Adrenal gland (tissue), 12 donors: ENCODE results near the gene EFL1. TPM values are rescaled to one million over a fixed set of nuclear protein-coding genes. Genes with fewer than 3 reads are reported as not detected.

ENCODE experiments used
- DNase-seq, 7 donors: peaks; one replicate each; pipeline ENCODE4 v3.0.0-alpha.2; 2019 to 2020
- H3K27ac ChIP-seq, 5 donors: fragments of 200-600 bp; sonication (generic) in 4 of 5; 1 replicate in 3 of 5; 2 replicates in 2 of 5; pipeline versions ENCODE4 v1.5.1 to v1.8.0; 2016 to 2020; ENCODE audit warnings: mild to moderate bottlenecking in 1 of 5
- H3K27me3 ChIP-seq: fragments of 200-600 bp; 2 replicates; pipeline ENCODE4 v1.8.0; 2021
- H3K36me3 ChIP-seq, 2 donors: fragments of 200-600 bp; replicated peaks in 1 of 2; 1 replicate in 1 of 2; 2 replicates in 1 of 2; pipeline versions ENCODE4 v1.5.1 to v1.8.0; 2018 to 2022
- H3K4me1 ChIP-seq, 2 donors: fragments of 200-600 bp; replicated peaks in 1 of 2; 1 replicate in 1 of 2; 2 replicates in 1 of 2; pipeline versions ENCODE4 v1.5.1 to v1.8.0; 2018 to 2021
- H3K4me3 ChIP-seq, 4 donors: fragments of 200-600 bp; sonication (generic) in 3 of 4; one replicate each; pipeline ENCODE4 v1.5.1; 2016 to 2018
- H3K9me3 ChIP-seq, 3 donors: fragments of 200-600 bp; sonication (generic) in 1 of 3; replicated peaks in 1 of 3; 1 replicate in 2 of 3; 2 replicates in 1 of 3; pipeline versions ENCODE4 v1.5.1 to v1.8.0; 2016 to 2021
- POLR2A ChIP-seq, 2 donors: fragments of 450-650 bp; IDR thresholded peaks; one replicate each; pipeline ENCODE4 v1.6.1; 2017; ENCODE audit warnings: antibody characterized with exemption in 2 of 2, mild to moderate bottlenecking in 2 of 2, moderate library complexity in 1 of 2
- WGBS, 4 donors: extraction: QIAGEN DNeasy Blood & Tissue Kit in 2 of 4; methylation state at CpG; one replicate each; pipeline versions ENCODE4 v1.1.5 to v1.1.7; 2013 to 2017; 5-methylcytosine and 5-hydroxymethylcytosine counted together
- intact Hi-C, 2 donors: fragments of 100-400 bp; cut with DNase I; formaldehyde crosslinking; loops; one replicate each; pipeline versions ENCODE4 v1.14.1 to v1.15.0; 2022 to 2023
- polyA plus RNA-seq, 3 donors: library from polyadenylated mRNA; stranded (reverse); fragments of 200-250 nt in 2 of 3; fragments of 350-450 nt in 1 of 3; fragmentation: Illumina TruSeq in 1 of 3; extraction: RNeasy Lipid Tissue Mini Kit (QIAGEN cat#74804) in 1 of 3; gene quantifications; one replicate each; pipeline ENCODE4 v1.2.3, GENCODE V29; 2013 to 2014
- small RNA-seq, 2 donors: library from RNA; depleted of rRNA; stranded (forward); fragments of <200 nt; gene quantifications; one replicate each; pipeline ENCODE3, GENCODE V24; 2016
- total RNA-seq, 9 donors: library from RNA; depleted of rRNA in 4 of 9; stranded (reverse); fragments of >200 nt in 4 of 9; fragments of 120-200 nt in 1 of 9; fragmentation: NEBNext Ultra II Directional in 1 of 9; extraction: Animal tissue kit (Norgen Biotek cat#: 25700) in 1 of 9; gene quantifications; one replicate each; pipeline versions ENCODE4 v1.1.0 to v1.2.4, GENCODE V29; 2013 to 2023
- TF ChIP-seq, protein P1 (sequence below), 6 experiments: fragments of 450-650 bp in 4 of 6; fragments of 200-600 bp in 2 of 6; sonication (generic) in 1 of 6; IDR thresholded peaks; 1 replicate in 5 of 6; 2 replicates in 1 of 6; pipeline versions ENCODE4 v1.5.1 to v1.8.0; 2016 to 2021; ENCODE audit warnings: antibody characterized with exemption in 6 of 6, mild to moderate bottlenecking in 2 of 6, moderate library complexity in 1 of 6
- donor health status: healthy with polysubstance abuse.
- donor health status: Bipolar disorder and iron deficiency.
- donor health status: DM: yes; HTN: yes; CAD: no.
- donor health status: DM: no; HTN: no; CAD: no.
- donor health status: DM: no; HTN: no; CAD: no.
- donor health status: DM: yes; HTN: yes; CAD: no.

The EFL1 gene
- total and polyA plus RNA-seq, 12 donors: 3.1 to 29.8 (median 18.0) TPM

DNA sequence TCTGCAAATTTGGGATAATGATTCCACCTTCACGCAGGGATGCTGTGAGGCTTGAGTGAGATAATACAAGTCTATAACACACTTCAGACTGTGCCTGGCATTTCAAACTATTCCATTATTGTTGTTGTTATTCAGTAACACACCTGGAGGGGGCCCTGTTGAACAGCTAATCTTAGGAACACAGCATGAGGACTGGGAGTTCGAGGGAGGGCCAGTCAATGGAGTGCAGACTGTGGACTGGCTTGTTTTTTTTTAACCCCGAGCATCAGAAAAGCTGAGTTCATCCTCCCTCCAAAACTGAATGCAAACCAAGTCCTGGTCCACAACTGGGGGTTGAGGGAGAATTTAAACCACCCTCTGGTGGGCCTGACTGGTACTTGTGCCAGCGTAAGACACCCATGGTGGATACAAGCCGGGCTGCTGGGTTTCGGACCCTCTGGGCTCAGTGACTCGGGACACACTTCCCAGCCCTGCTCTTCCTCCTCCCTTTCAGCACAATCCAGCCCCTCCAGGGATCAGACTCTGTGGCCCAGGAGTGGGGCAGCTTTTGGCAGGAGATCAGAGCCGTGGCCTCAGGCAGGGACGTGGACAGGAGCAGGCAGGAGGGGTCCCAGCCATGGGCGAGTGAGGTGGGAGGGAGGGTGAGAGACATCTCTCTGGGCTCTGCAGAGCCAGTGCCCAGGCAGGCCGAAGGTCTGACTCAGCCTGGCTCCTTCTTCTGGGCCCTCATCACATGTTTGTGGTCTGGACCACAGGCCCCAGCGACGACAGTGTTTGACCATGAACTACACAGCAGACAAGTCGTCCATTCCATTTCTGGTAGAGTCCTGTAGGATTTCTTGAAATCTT lies 180.4 kb downstream of the EFL1 start:
- Histone ChIP-seq H3K4me3 (no peak overlapping the region), H3K27ac (no peak overlapping the region), H3K36me3 (no peaks in the 10 kb centered on the region), H3K27me3 (peaks cover 10% of the 10 kb centered on the region), H3K9me3 (no peaks in the 10 kb centered on the region), H3K4me1 (no peaks in the 10 kb centered on the region)
- WGBS, 4 donors: 58 to 74% (median 69%) methylated on average over 11 to 14 of the region's 14 CpGs
- intact Hi-C loops: no loop called here
- DNase-seq: no peak
- no peak for TF ChIP-seq POLR2A (IDR thresholded peaks at IDR 0.05)
- TF ChIP-seq, protein P1, sequence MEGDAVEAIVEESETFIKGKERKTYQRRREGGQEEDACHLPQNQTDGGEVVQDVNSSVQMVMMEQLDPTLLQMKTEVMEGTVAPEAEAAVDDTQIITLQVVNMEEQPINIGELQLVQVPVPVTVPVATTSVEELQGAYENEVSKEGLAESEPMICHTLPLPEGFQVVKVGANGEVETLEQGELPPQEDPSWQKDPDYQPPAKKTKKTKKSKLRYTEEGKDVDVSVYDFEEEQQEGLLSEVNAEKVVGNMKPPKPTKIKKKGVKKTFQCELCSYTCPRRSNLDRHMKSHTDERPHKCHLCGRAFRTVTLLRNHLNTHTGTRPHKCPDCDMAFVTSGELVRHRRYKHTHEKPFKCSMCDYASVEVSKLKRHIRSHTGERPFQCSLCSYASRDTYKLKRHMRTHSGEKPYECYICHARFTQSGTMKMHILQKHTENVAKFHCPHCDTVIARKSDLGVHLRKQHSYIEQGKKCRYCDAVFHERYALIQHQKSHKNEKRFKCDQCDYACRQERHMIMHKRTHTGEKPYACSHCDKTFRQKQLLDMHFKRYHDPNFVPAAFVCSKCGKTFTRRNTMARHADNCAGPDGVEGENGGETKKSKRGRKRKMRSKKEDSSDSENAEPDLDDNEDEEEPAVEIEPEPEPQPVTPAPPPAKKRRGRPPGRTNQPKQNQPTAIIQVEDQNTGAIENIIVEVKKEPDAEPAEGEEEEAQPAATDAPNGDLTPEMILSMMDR (IDR thresholded peaks at IDR 0.05): no peak

DNA sequence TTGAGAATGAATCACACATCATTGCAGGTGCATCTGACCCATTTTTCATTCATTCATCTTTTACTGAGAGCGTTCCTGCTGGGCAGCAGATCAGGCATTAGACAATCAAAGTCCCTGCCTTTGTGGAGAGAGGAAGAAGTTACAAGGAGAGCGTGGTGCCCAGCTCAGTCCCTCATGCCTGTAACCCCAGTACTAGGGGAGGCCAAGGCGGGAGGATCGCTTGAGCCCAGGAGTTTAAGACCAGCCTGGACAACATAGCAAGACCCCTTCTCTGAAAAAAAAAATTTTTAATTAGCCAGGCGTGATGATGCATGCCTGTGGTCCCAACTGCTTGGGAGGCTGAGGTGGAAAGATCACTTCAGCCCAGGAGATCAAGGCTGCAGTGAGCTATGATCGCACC lies 181.8 kb downstream of the EFL1 start:
- WGBS, 4 donors: 80 to 89% (median 86%) methylated on average over 6 of the region's 6 CpGs
- Histone ChIP-seq H3K4me3 (no peak overlapping the region), H3K36me3 (no peaks in the 10 kb centered on the region), H3K9me3 (no peaks in the 10 kb centered on the region), H3K27me3 (peaks cover 10% of the 10 kb centered on the region), H3K27ac (no peak overlapping the region), H3K4me1 (no peaks in the 10 kb centered on the region)
- TF ChIP-seq POLR2A (IDR thresholded peaks at IDR 0.05): no peak
- TF ChIP-seq, protein P1 (IDR thresholded peaks at IDR 0.05): no peak
- DNase-seq: no peak
- intact Hi-C loops: no loop called here

Small RNA genes lying within 50 kb of the gene (small RNA-seq; reads per million reads assigned to genes)
- gene RNU1-77P: 0 reads per million in 2 donors

Other genes starting within 250 kb of the EFL1 start
- gene MEX3B, start 216.7 kb downstream of the EFL1 start, total RNA-seq: 1 to 10 TPM in 4 of 9 donors, under 1 TPM in 5; 0.42 to 1.6 (median 0.97) TPM
- gene MEX3B, start 216.7 kb downstream of the EFL1 start, polyA plus RNA-seq: under 1 TPM; 0.22 to 0.80 (median 0.44) TPM
- gene SAXO2, start 84 bp upstream of the EFL1 start, total RNA-seq: 10 to 100 TPM in 1 of 9 donors, 1 to 10 TPM in 6, under 1 TPM in 1, not detected in 1; 0.83 to 14.9 (median 3.6) TPM
- gene SAXO2, start 84 bp upstream of the EFL1 start, polyA plus RNA-seq: 1 to 10 TPM in 2 of 3 donors, under 1 TPM in 1; 0.56 to 5.8 (median 2.1) TPM
- gene GOLGA6L10, start 86.7 kb upstream of the EFL1 start, total RNA-seq: 1 to 10 TPM in 4 of 9 donors, under 1 TPM in 5; 0.14 to 4.4 (median 0.84) TPM
- gene GOLGA6L10, start 86.7 kb upstream of the EFL1 start, polyA plus RNA-seq: 1 to 10 TPM in 2 of 3 donors, under 1 TPM in 1; 0.79 to 4.0 (median 3.8) TPM
- gene GOLGA6L9, start 167.1 kb upstream of the EFL1 start, total RNA-seq: 1 to 10 TPM in 6 of 9 donors, under 1 TPM in 3; 0.48 to 3.1 (median 1.5) TPM
- 10 to 100 TPM in 1 of 3 donors, 1 to 10 TPM in 2; 1.2 to 40.5 (median 6.5) TPM for gene GOLGA6L9, start 167.1 kb upstream of the EFL1 start, polyA plus RNA-seq